ENCODE results near the gene C1orf174. TPM values are rescaled to one million over a fixed set of nuclear protein-coding genes. Genes with fewer than 3 reads are reported as not detected.

C1orf174 gene
- total and polyA plus RNA-seq, 12 donors = 7.5 to 13.4 (median 10.9) TPM

DNA sequence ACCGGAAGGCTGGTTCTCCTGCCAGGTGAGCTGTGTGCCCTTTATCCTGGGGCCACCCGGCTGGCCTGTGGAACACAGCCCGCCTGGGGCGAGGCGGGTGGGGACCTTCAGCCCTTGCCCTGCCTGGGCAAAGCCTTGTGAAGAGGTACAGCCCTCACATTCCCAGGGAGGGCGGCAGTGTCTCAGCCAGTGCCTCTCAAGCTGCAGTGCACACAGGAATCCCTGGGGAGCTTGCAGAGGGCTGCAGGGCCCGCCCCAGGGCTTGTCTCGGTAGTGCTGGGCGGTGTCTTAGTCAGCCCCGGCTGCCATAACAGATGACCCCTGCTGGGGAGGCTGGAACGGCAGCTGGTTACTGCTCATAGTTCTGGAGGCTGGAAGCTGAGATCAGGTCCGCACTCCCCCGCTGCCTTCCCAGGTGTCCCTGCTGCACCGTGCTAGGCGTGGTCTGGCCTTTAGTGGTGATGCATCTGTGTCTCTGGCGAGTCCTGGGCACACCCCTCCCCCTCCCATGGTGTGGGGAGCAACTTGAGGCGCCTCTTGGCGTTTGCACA is 30.2 kb downstream of the C1orf174 start:
- TF ChIP-seq, protein P1, sequence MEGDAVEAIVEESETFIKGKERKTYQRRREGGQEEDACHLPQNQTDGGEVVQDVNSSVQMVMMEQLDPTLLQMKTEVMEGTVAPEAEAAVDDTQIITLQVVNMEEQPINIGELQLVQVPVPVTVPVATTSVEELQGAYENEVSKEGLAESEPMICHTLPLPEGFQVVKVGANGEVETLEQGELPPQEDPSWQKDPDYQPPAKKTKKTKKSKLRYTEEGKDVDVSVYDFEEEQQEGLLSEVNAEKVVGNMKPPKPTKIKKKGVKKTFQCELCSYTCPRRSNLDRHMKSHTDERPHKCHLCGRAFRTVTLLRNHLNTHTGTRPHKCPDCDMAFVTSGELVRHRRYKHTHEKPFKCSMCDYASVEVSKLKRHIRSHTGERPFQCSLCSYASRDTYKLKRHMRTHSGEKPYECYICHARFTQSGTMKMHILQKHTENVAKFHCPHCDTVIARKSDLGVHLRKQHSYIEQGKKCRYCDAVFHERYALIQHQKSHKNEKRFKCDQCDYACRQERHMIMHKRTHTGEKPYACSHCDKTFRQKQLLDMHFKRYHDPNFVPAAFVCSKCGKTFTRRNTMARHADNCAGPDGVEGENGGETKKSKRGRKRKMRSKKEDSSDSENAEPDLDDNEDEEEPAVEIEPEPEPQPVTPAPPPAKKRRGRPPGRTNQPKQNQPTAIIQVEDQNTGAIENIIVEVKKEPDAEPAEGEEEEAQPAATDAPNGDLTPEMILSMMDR (IDR thresholded peaks at IDR 0.05) = no peak
- 80 to 81% methylated on average over 18 of the region's 18 CpGs for WGBS, 2 donors

GRCh38 chr1:3868464-3869006 is 31.5 kb downstream of the C1orf174 start:
- no peak overlapping the region for H3K27ac ChIP-seq
- TF ChIP-seq, protein P1 (IDR thresholded peaks at IDR 0.05) = no peak
- H3K27me3 ChIP-seq = no peaks in the 10 kb centered on the region
- H3K4me1 ChIP-seq = no peaks in the 10 kb centered on the region
- H3K4me3 ChIP-seq = no peak overlapping the region
- no peaks in the 10 kb centered on the region for H3K9me3 ChIP-seq
- DNase-seq = no peak
- 84 to 87% methylated on average over 13 of the region's 13 CpGs for WGBS, 2 donors
- intact Hi-C loops (cut with DNase I) = no loop called here
- H3K36me3 ChIP-seq = peaks cover 0 to 76% (median 22%) of the 10 kb centered on the region in 9 donors
- peak in 3 of 8 donors; percentile 33 to 54 (median 38) for ATAC-seq

More for the DNA sequence above, 30.2 kb downstream of the C1orf174 start:
- Histone ChIP-seq H3K27ac (no peak overlapping the region), H3K9me3 (no peaks in the 10 kb centered on the region), H3K36me3 (peaks cover 0 to 82% (median 25%) of the 10 kb centered on the region in 9 donors), H3K27me3 (no peaks in the 10 kb centered on the region), H3K4me1 (no peaks in the 10 kb centered on the region), H3K4me3 (no peak overlapping the region)
- intact Hi-C loops (cut with DNase I) = no loop called here
- no peak for DNase-seq
- ATAC-seq = peak in 2 of 8 donors; percentile 16 to 37

DNA sequence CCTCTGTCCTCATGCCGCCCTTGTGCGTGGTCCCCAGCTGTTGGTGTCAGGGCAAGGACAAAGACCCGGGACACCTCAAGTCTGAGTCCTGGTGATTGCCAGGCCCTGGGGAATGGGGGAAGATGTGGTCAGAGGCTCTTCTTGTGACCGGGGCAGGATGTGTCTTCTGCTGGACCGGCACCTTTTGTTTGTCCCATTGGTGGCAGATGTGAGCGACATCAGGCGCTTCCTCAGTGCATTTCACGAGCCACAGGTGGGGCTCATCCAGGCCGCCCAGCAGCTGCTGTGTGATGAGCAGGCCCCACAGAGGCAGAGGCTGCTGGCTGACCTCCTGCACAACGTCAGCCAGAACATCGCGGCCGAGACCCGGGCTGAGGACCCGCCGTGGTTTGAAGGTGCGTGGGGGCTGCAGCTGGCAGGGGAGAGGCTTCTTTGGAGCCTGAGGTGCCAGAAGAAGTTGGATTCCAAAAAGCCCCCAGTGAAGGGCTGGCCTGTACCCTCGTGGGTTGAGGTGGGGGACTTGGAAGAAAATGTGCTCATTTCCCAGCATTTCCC is 34.4 kb downstream of the C1orf174 start:
- DNase-seq (no peak), ATAC-seq (no peak)
- 79 to 85% methylated on average over 18 of the region's 18 CpGs for WGBS, 2 donors
- H3K27me3 ChIP-seq = no peaks in the 10 kb centered on the region
- H3K27ac ChIP-seq = no peak overlapping the region
- no peak overlapping the region for H3K4me3 ChIP-seq
- no peaks in the 10 kb centered on the region for H3K4me1 ChIP-seq
- no peaks in the 10 kb centered on the region for H3K9me3 ChIP-seq
- peaks cover 0 to 51% (median 14%) of the 10 kb centered on the region in 9 donors for H3K36me3 ChIP-seq
- intact Hi-C loops (cut with DNase I) = no loop called here
- TF ChIP-seq, protein P1 (IDR thresholded peaks at IDR 0.05) = no peak

DNA sequence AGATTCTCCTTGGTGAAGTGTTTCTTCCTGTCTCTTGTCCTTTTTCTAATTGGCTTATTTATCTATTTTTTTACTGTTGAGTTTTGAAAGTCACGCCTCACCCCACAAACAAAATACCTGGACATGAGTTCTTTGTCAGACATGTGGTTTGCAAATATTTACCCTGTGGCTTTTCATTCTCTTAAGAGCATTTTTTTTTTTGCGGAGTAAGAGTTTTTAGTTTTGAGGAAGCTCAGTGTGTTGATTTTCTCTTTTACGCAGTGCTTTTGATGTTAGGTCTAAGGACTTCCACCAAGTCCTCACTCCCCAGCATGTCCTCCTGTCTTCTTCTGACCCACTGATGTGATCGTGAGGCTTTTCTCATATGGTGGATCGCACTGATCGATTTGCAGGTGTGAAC is 35.2 kb downstream of the C1orf174 start:
- TF ChIP-seq, protein P1 (IDR thresholded peaks at IDR 0.05) = no peak
- no peak for DNase-seq
- WGBS, 2 donors = 97 to 98% methylated on average over 6 of the region's 6 CpGs
- no peak overlapping the region for H3K27ac ChIP-seq
- intact Hi-C loops (cut with DNase I) = no loop called here
- no peak for ATAC-seq
- H3K36me3 ChIP-seq = peaks cover 0 to 43% (median 13%) of the 10 kb centered on the region in 9 donors
- H3K27me3 ChIP-seq = no peaks in the 10 kb centered on the region
- no peaks in the 10 kb centered on the region for H3K9me3 ChIP-seq
- H3K4me3 ChIP-seq = no peak overlapping the region
- no peaks in the 10 kb centered on the region for H3K4me1 ChIP-seq

Measured in heart right ventricle (tissue), 16 donors.